Measurements from ENCODE around the gene PDZD2. TPM values are rescaled to one million over a fixed set of nuclear protein-coding genes. Genes with fewer than 3 reads are reported as not detected.

PDZD2 gene
- total and polyA plus RNA-seq, 11 donors = 28.3 to 116 (median 80.6) TPM

DNA sequence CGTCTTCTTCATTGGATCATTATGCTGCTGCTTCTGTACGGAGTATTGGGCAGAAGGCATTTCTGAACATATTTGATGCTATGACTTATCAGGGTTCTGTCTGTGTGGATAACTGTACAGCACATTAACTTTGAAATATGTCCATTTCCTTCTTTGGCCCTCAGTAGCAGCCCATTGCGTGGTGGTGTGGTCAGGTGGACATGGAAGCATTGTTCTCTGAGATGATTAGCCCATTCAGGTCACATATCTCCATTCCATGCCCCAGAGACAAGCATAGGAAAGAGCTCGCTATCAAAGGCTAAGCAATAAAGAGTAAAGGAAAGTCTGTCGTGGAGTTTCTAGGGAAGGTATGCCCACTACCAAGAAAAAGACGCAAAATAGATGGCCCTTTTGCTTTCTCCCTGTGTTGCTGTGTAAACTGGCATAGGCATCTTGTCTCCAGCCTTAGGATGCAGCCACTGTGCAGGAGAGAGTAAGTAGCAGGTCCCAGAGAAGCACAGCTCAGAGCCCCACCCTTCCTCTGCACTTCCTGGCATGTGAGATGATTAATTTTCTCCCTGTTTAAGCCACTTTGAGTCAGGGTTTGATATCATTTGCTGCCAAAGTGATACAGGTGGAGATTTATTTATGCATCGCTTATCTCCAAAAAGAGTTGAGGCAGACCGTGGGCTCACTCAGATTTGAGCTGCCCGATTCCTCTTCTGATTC is 221.9 kb downstream of the PDZD2 start:
- no peaks in the 10 kb centered on the region for H3K27me3 ChIP-seq
- ATAC-seq = peak in 3 of 4 donors; percentile 56 to 67 (median 62)
- H3K4me3 ChIP-seq = no peak overlapping the region
- WGBS, 4 donors = 60 to 79% (median 74%) methylated on average over 9 of the region's 9 CpGs
- H3K36me3 ChIP-seq = peaks cover 0 to 28% (median 0%) of the 10 kb centered on the region in 9 donors
- TF ChIP-seq POLR2A (IDR thresholded peaks at IDR 0.05) (no peak), CTCF (IDR thresholded peaks at IDR 0.05) (no peak)
- H3K27ac ChIP-seq = peak overlapping the region in 3 of 12 donors; percentile 17 to 45 (median 18)
- peaks cover 0 to 20% (median 9%) of the 10 kb centered on the region in 12 donors for H3K9me3 ChIP-seq
- intact Hi-C loops (cut with DNase I) = no loop called here
- no peak for DNase-seq
- H3K4me1 ChIP-seq = peaks cover 0 to 34% (median 9%) of the 10 kb centered on the region in 12 donors

DNA sequence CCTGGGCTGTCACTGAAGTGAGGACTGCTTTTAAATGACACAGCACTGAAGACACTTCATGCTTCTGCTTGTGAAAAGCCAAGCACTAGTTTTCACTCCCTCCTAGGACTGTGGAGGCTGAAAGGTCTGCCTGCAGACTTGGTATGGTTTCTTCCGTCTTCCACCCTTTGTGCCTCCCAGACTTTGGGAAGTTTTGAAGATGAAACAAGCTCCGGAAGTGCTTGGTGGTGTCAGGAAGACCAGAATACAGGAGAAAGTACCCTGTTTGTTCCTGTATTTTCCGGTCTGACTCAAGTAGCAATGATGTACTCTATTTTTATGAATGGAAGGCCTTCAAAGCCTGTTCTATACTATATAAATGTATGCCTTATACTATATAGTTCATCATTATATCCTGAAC is 222.7 kb downstream of the PDZD2 start:
- intact Hi-C loops (cut with DNase I) = no loop called here
- peaks cover 0 to 23% (median 0%) of the 10 kb centered on the region in 9 donors for H3K36me3 ChIP-seq
- no peaks in the 10 kb centered on the region for H3K27me3 ChIP-seq
- TF ChIP-seq POLR2A (IDR thresholded peaks at IDR 0.05) (no peak), CTCF (IDR thresholded peaks at IDR 0.05) (no peak)
- 58 to 71% (median 66%) methylated on average over 3 of the region's 3 CpGs for WGBS, 4 donors
- peaks cover 0 to 34% (median 7%) of the 10 kb centered on the region in 12 donors for H3K4me1 ChIP-seq
- DNase-seq (no peak), ATAC-seq (no peak)
- H3K27ac ChIP-seq = peak overlapping the region in 3 of 12 donors; percentile 17 to 45 (median 18)
- H3K9me3 ChIP-seq = peaks cover 0 to 20% (median 9%) of the 10 kb centered on the region in 12 donors
- H3K4me3 ChIP-seq = no peak overlapping the region

GRCh38 chr5:31863991-31864411 is 225.1 kb downstream of the PDZD2 start:
- no peaks in the 10 kb centered on the region for H3K27me3 ChIP-seq
- 63 to 77% (median 68%) methylated on average over 4 of the region's 4 CpGs for WGBS, 4 donors
- no peak for ATAC-seq
- H3K4me1 ChIP-seq = peaks cover 0 to 42% (median 10%) of the 10 kb centered on the region in 12 donors
- H3K36me3 ChIP-seq = peaks cover 0 to 14% (median 0%) of the 10 kb centered on the region in 9 donors
- no peak overlapping the region for H3K4me3 ChIP-seq
- peaks cover 0 to 13% (median 5%) of the 10 kb centered on the region in 12 donors for H3K9me3 ChIP-seq
- TF ChIP-seq CTCF (IDR thresholded peaks at IDR 0.05) = no peak
- no peak for TF ChIP-seq POLR2A (IDR thresholded peaks at IDR 0.05)
- intact Hi-C loops (cut with DNase I) = no loop called here
- H3K27ac ChIP-seq = no peak overlapping the region
- no peak for DNase-seq

DNA sequence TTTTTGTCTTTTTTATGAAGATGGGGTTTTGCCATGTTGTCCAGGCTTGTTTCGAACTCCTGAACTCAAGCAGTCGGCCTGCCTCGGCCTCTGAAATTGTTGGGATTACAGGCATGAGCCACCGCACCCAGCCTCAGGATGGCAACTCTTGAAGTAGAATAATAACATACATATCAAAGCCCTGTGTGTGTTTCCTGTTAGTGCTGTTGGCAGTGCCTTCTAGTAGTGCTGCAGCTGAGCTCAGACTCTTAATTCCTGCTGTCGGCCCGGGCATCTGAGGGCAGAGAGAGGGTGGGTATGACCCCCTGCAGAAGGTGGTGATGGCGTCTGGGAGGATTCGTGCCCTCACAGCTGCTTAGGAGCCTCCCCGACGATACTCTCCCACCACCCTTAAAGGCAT is 227.2 kb downstream of the PDZD2 start:
- Histone ChIP-seq H3K9me3 (no peaks in the 10 kb centered on the region), H3K27ac (no peak overlapping the region), H3K36me3 (peaks cover 0 to 5% (median 0%) of the 10 kb centered on the region in 9 donors), H3K27me3 (no peaks in the 10 kb centered on the region), H3K4me3 (no peak overlapping the region), H3K4me1 (peaks cover 0 to 44% (median 10%) of the 10 kb centered on the region in 12 donors)
- TF ChIP-seq POLR2A (IDR thresholded peaks at IDR 0.05) = no peak
- TF ChIP-seq CTCF (IDR thresholded peaks at IDR 0.05) = no peak
- ATAC-seq (peak in 1 of 4 donors; percentile 12), DNase-seq (no peak)
- intact Hi-C loops (cut with DNase I) = no loop called here
- WGBS, 4 donors = 73 to 78% (median 75%) methylated on average over 10 of the region's 10 CpGs

All from heart left ventricle (tissue), 16 donors.